Colonic mucosa (tissue), 4 donors: ENCODE results near the gene MED12. TPM values are rescaled to one million over a fixed set of nuclear protein-coding genes. Genes with fewer than 3 reads are reported as not detected.
A peak's percentile ranks its signal among the peaks of the same experiment; 100 is the strongest.

ENCODE experiments used
- DNase-seq: peaks from one replicate; pipeline ENCODE4 v3.0.0-alpha.2; 2020
- H3K27ac ChIP-seq: fragments of 200-600 bp; one replicate; pipeline ENCODE4 v1.8.0; 2021
- H3K27me3 ChIP-seq: fragments of 200-600 bp; one replicate; pipeline ENCODE4 v1.8.0; 2021
- H3K36me3 ChIP-seq: fragments of 200-600 bp; one replicate; pipeline ENCODE4 v1.8.0; 2021
- H3K4me1 ChIP-seq: fragments of 200-600 bp; one replicate; pipeline ENCODE4 v1.8.0; 2021; ENCODE audit warnings: mild to moderate bottlenecking
- H3K4me3 ChIP-seq: fragments of 200-600 bp; one replicate; pipeline ENCODE4 v1.8.0; 2021
- H3K9ac ChIP-seq, 2 donors: one replicate each; pipeline ENCODE4 v1.7.0; 2013; ENCODE audit warnings: control low read depth in 2 of 2, low read depth in 2 of 2, low read length in 2 of 2
- H3K9me3 ChIP-seq: fragments of 200-600 bp; one replicate; pipeline ENCODE4 v1.8.0; 2021
- CTCF ChIP-seq: fragments of 200-600 bp; IDR thresholded peaks from one replicate; pipeline ENCODE4 v1.8.0; 2022; ENCODE audit warnings: antibody characterized with exemption, mild to moderate bottlenecking
- intact Hi-C: fragments of 100-400 bp; cut with DNase I; formaldehyde crosslinking; loops from one replicate; pipeline ENCODE4 v1.14.1; 2022
- total RNA-seq, 2 donors: library from RNA; stranded (reverse); fragmentation: NEBNext Ultra II Directional in 1 of 2; extraction: Animal tissue kit (Norgen Biotek cat#: 25700) in 1 of 2; gene quantifications; one replicate each; pipeline ENCODE4 v1.2.1, GENCODE V29; 2021
- donor health status: healthy.
- donor health status: DM: no; HTN: no; CAD: no.
- donor health status: DM: no; HTN: no; CAD: no.

Gene MED12
- total RNA-seq, 2 donors from 2014 or later, result 35.1 to 39.7 TPM

GRCh38 chrX:71102292-71102691 is 16.1 kb upstream of the MED12 start:
- no peaks in the 10 kb centered on the region for H3K9me3 ChIP-seq
- no peak overlapping the region for H3K27ac ChIP-seq
- intact Hi-C loops, result no loop called here
- no peak for DNase-seq
- H3K9ac ChIP-seq, result no peak overlapping the region
- no peaks in the 10 kb centered on the region for H3K27me3 ChIP-seq
- H3K36me3 ChIP-seq, result no peaks in the 10 kb centered on the region
- H3K4me3 ChIP-seq, result no peak overlapping the region
- no peak for TF ChIP-seq CTCF
- H3K4me1 ChIP-seq, result no peaks in the 10 kb centered on the region

GRCh38 chrX:71103110-71103983 is 15.0 kb upstream of the MED12 start:
- no peaks in the 10 kb centered on the region for H3K27me3 ChIP-seq
- no peak for TF ChIP-seq CTCF
- peak; percentile 49 for DNase-seq
- H3K9ac ChIP-seq, result peak overlapping the region in 1 of 2 donors; percentile 35
- intact Hi-C loops, result no loop called here
- H3K36me3 ChIP-seq, result no peaks in the 10 kb centered on the region
- no peaks in the 10 kb centered on the region for H3K4me1 ChIP-seq
- H3K9me3 ChIP-seq, result no peaks in the 10 kb centered on the region
- H3K27ac ChIP-seq, result peak overlapping the region; percentile 44
- H3K4me3 ChIP-seq, result no peak overlapping the region

- no peak for TF ChIP-seq CTCF
- Histone ChIP-seq H3K27ac (no peak overlapping the region), H3K27me3 (no peaks in the 10 kb centered on the region), H3K4me1 (no peaks in the 10 kb centered on the region), H3K9me3 (no peaks in the 10 kb centered on the region), H3K36me3 (no peaks in the 10 kb centered on the region), H3K4me3 (no peak overlapping the region), H3K9ac (no peak overlapping the region)
- intact Hi-C loops, result no loop called here
- DNase-seq, result no peak
Observed at GRCh38 chrX:71105628-71106027, 12.8 kb upstream of the MED12 start.

GRCh38 chrX:71106427-71106826 is 12.0 kb upstream of the MED12 start, which contains the start of gene CXorf65:
Gene CXorf65 (minus strand): TSS chrX:71106740. CDS start chrX:71106556, 184 bp downstream.
- TF ChIP-seq CTCF, result no peak
- no peak for DNase-seq
- H3K27ac ChIP-seq, result no peak within 1 kb of the TSS
- H3K4me1 ChIP-seq, result no peaks in the 10 kb centered on the region
- no peak within 1 kb of the TSS for H3K4me3 ChIP-seq
- no peaks in the 10 kb centered on the region for H3K9me3 ChIP-seq
- no peak within 1 kb of the TSS for H3K9ac ChIP-seq
- no peaks in the 10 kb centered on the region for H3K27me3 ChIP-seq
- intact Hi-C loops, result no loop called here
- H3K36me3 ChIP-seq, result no peaks in the 10 kb centered on the region

- Histone ChIP-seq H3K4me3 (no peak overlapping the region), H3K9ac (no peak overlapping the region), H3K4me1 (no peaks in the 10 kb centered on the region), H3K27ac (no peak overlapping the region), H3K36me3 (no peaks in the 10 kb centered on the region), H3K9me3 (no peaks in the 10 kb centered on the region), H3K27me3 (no peaks in the 10 kb centered on the region)
- no peak for DNase-seq
- intact Hi-C loops, result no loop called here
- TF ChIP-seq CTCF, result no peak
Observed at GRCh38 chrX:71107245-71107644, 11.2 kb upstream of the MED12 start.
